HG02588 (cell line): ENCODE measurements around the gene TMEM272.

Source experiments
- ATAC-seq: cut with Tn5 transposase; IDR thresholded peaks from one replicate; pipeline ENCODE4 v1.9.1; 2021; ENCODE audit warnings: mild to moderate bottlenecking, moderate library complexity; ENCODE audit not compliant: unreplicated experiment

Gene TMEM272

GRCh38 chr13:51763486-51763885 is 81.5 kb downstream of the TMEM272 start:
- no peak for ATAC-seq
